Uterus (tissue), 2 donors: Measurements from ENCODE around the gene FBXO39.

ENCODE experiments used
- CTCF ChIP-seq, 4 experiments: fragments of 200-600 bp in 2 of 4; fragments of 450-650 bp in 2 of 4; sonication (generic) in 2 of 4; IDR thresholded peaks; one replicate each; pipeline ENCODE4 v1.5.1; 2016 to 2019; ENCODE audit warnings: antibody characterized with exemption in 4 of 4, mild to moderate bottlenecking in 2 of 4, moderate library complexity in 1 of 4
- POLR2A ChIP-seq, 2 donors: fragments of 450-650 bp; IDR thresholded peaks; one replicate each; pipeline ENCODE4 v1.6.1; 2016; ENCODE audit warnings: antibody characterized with exemption in 2 of 2, mild to moderate bottlenecking in 1 of 2, moderate library complexity in 1 of 2

GRCh38 chr17:6830383-6830986 is 54.5 kb downstream of the FBXO39 start:
- TF ChIP-seq CTCF (IDR thresholded peaks at IDR 0.05) (no peak), POLR2A (IDR thresholded peaks at IDR 0.05) (no peak)
